Vagina (tissue), 2 donors: Measurements from ENCODE around the gene MRTO4.
"Not testable (repeated sequence)": the region's sequence is repeated elsewhere in the genome, so short reads cannot be mapped to it uniquely, and the experiment has no call there.

Source experiments
- CTCF ChIP-seq, 3 experiments: fragments of 450-650 bp in 2 of 3; fragments of 200-600 bp in 1 of 3; sonication (generic) in 1 of 3; IDR thresholded peaks; one replicate each; pipeline ENCODE4 v1.5.1; 2017 to 2019; ENCODE audit warnings: antibody characterized with exemption in 3 of 3, mild to moderate bottlenecking in 2 of 3, moderate library complexity in 2 of 3
- POLR2AphosphoS5 ChIP-seq, 2 donors: sonication (generic); formaldehyde crosslinking; IDR thresholded peaks; one replicate each; pipeline ENCODE4 v1.9.0; 2017; ENCODE audit warnings: antibody characterized with exemption in 2 of 2, mild to moderate bottlenecking in 2 of 2, low read depth in 1 of 2; ENCODE audit not compliant: insufficient read depth in 1 of 2

GRCh38 chr1:19273844-19274531, 22.4 kb downstream of the MRTO4 start:
- not testable (repeated sequence) for TF ChIP-seq CTCF (IDR thresholded peaks at IDR 0.05); POLR2AphosphoS5 (IDR thresholded peaks at IDR 0.05; ENCODE audit: insufficient read depth in 1 of 2, low read depth in 1 of 2)
